LNCAP (cell line): ENCODE results near the gene HIVEP3.

Experiments used
- TF ChIP-seq, protein P1 (sequence below): fragments of 450-650 bp; IDR thresholded peaks from 2 replicates; pipeline ENCODE4 v1.5.1; 2017; ENCODE audit warnings: mild to moderate bottlenecking

The HIVEP3 gene

DNA sequence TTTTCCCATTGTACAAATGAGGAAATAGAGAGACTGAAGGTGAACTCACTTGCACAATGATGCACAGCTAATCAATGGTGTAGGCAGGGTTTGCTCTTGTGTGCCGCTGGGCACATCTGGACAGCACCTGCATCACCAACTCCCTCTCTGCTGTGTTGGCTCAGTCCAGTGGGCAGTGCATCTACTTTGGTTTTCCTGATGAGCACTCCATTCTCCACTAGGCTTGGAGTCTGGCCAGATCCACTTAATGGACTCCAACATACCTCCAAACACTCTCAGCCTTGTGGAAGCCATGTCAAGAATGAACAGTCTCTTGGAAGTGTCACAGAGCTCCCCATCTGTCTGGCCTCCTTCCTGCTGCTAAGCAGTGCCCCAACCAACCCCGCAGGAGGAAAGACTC is 152.2 kb downstream of the HIVEP3 start:
- TF ChIP-seq, protein P1, sequence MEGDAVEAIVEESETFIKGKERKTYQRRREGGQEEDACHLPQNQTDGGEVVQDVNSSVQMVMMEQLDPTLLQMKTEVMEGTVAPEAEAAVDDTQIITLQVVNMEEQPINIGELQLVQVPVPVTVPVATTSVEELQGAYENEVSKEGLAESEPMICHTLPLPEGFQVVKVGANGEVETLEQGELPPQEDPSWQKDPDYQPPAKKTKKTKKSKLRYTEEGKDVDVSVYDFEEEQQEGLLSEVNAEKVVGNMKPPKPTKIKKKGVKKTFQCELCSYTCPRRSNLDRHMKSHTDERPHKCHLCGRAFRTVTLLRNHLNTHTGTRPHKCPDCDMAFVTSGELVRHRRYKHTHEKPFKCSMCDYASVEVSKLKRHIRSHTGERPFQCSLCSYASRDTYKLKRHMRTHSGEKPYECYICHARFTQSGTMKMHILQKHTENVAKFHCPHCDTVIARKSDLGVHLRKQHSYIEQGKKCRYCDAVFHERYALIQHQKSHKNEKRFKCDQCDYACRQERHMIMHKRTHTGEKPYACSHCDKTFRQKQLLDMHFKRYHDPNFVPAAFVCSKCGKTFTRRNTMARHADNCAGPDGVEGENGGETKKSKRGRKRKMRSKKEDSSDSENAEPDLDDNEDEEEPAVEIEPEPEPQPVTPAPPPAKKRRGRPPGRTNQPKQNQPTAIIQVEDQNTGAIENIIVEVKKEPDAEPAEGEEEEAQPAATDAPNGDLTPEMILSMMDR, result no peak

GRCh38 chr1:41766041-41766440 is 152.7 kb downstream of the HIVEP3 start:
- TF ChIP-seq, protein P1, result no peak

- TF ChIP-seq, protein P1, result no peak
Measured at GRCh38 chr1:41765152-41765551, 153.6 kb downstream of the HIVEP3 start.

DNA sequence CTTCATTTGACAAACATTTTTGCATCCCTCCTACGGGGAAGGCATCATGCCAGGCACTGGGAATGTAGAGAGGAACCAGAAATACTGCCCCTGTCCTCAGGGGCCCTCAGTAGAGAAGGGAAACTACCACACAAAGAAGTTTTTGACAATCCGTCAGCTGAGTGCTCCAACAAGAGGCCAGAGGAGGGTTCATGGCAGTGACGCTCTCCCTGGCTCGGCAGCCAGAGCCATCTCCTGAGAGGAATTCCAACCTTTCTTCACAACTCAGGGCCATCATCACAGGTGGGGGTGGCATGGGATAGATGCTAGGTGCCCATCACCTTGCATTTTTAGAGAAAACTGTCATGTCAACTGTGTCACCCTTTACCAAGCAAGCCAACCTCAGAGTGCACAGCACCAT is 154.1 kb downstream of the HIVEP3 start:
- TF ChIP-seq, protein P1, result no peak

- TF ChIP-seq, protein P1, result no peak
Measured at GRCh38 chr1:41762777-41763176, 155.9 kb downstream of the HIVEP3 start.

GRCh38 chr1:41762251-41762650 is 156.5 kb downstream of the HIVEP3 start:
- TF ChIP-seq, protein P1, result no peak

DNA sequence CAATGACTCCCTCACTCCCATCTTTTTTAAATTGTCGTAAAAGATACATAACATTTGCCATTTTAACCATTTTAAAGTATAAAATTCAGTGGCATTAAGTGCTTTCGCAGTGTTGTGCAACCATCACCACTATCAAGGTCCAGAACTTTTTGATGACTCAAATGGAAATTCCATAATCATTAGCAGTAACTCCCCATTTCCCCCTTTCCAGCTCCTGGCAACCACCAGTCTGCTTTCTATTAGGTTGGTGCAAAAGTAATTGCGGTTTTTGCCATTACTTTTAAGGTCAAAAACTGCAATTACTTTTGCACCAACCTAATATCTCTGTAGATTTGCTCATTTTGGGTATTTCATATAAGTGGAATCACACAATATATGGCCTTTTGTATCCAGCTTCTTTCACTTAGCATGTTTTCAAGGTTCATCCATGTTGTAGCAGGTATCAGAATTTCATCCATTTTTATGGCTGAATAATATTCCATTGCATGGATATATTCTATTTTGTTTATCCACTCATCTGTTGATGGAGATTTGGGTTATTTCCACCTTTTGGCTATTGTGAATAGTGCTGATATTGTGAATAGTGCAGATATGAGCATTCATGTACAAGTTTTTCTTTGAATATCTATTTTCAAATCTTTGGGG is 159.7 kb downstream of the HIVEP3 start:
- TF ChIP-seq, protein P1, result no peak

GRCh38 chr1:41758500-41758899 is 160.2 kb downstream of the HIVEP3 start:
- TF ChIP-seq, protein P1, result no peak
